ENCODE measurements around the gene ZMIZ1.

The ZMIZ1 gene

DNA sequence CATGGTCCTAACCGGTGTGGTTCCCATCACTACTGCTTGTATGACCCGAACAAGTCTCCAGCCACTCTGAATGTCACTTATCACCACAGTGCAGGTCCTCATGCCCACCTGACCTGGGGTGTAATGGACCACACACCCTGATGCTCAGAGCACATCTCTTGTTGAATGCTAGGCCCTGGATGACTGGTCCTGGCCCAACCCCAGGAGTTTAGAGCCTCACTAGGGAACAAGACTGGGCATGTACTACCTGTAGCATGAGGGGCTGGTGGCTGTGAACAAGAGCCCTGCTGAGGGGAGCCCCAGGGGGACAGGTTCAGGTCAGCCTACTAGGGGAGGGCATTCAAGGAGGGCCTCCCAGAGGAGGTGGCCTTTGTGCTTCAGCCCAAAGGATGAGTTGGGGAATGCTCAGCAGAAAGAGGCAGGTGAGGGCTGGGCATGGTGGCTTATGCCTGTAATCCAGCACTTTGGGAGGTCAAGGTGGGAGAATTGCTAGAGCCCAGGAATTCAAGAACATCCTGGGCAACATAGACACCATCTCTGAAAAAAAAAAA lies 31.2 kb downstream of the ZMIZ1 start:
- no peak for DNase-seq (ENCODE audit: low spot score)

DNA sequence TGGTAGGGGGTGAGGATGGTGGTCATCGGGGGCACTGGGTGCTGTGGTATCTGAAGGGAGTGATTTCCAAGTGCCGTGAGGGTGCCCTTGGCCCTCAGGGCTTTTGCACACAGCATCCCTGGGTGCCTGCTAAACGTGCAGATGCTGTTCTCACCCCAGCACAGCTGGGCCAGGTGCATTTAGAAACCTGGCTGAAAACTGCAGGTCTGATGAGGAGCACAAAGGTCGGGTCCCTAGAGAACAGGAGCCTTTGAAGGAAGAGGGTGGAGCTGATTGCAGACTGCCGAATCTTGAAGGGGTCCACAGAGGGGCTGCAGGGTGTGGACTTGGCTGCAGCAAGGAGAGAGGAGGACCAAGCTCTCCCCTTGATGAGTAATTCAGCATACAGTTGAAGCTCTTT lies 32.0 kb downstream of the ZMIZ1 start:
- no peak for DNase-seq (ENCODE audit: low spot score)

DNA sequence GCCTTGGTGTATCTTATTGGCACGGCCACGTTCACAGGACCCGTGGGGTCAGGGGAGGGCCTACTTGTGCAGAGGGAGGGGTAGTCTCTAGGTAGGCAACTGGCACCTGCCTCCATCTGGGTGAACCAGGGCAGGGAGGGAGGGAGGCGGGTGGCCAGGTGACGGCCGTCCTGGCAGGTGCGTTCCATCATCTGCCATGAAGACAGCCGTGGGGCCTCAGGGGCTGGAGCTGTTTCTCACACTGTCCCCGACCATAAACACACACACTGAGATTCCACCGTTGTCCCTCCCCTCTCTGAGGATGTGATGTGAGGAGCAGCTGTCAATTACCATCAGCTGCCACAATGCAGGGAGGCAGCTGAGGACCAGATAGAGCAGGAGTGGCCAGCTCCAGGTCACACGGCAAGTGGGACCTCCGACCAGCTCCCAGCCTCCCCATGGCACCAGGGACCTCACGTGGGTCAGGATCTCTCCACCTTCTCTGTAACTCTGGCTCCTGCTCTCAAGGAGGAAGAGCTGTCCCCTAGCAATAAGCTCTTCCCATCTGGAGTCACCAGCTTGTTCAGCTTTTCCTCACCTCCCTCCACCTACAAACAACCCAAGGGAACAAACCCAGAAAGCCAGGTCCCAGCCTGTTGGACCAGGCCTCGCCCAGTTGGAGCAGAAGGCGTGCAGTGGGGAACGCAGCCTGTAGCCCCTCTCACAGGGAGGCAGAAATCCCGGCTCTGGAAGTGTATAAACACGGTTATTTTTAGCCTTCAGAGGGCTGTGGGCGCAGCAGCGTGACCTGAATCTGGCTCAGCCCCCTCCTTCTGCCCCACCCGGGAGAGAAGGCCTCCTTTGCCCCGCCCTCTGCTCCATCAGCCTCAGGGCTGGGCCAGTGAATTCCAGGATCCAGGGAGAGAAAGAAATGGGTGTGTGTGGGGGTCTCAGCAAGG lies 33.1 kb downstream of the ZMIZ1 start:
- DNase-seq (ENCODE audit: low spot score), result peak; percentile 20

DNA sequence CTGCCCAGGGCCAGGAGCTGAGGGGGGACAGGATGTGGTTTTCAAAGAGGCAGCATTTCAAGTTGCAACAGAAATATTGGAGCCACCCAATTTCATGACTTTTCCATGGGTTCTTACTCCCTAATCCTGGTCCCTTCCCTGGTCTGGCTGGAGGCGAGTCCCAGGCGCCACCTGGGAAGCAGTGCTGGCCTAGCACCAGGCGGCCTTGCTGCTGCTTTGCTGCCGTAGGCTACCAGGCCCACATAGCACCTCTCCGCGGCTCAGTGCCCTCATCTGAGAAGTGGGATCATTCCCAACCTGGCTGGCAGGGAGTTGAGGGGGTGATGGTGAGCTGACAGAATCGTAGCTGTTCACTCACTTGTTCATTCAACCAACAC lies 33.7 kb downstream of the ZMIZ1 start:
- DNase-seq (ENCODE audit: low spot score), result no peak

DNA sequence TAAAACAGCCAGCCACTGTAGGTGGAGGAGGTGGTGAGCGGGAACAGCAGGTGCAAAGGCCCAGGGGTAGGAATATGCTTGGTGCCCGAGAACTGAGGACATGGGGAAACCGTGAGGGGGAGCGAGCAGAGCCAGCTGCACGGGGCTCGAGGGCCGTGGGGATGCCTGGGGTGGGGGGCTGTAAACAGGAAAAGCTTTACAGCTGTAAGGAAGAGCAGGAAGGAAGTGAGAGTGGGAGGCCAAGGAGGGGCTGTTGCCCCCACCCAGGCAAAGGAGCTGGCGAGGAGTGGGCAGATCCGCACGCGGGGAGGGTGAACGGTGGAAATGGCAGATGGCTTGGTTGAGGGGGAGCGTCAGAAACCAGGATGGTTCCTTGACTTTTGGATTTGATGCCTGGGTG lies 34.4 kb downstream of the ZMIZ1 start:
- DNase-seq (ENCODE audit: low spot score), result no peak

DNA sequence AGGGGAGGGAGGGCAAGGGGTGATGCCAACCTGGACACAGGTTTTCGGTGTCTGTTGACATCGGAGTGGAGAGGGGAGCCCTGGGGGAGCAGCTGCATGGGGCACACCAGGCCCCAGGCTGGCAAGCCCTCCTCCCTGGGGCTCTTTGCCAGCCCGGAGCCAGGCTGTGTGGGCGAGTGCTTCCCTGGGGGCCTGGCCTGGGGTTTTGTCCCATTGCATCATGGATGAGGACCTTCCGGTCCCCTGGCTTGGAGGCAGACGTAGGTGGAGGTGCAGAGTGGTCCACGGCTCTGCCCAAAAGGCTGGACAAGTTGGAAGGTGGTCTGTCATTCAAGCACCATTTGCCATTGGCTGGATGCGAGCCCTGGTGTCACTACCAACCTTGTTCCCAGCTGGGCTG lies 34.8 kb downstream of the ZMIZ1 start:
- DNase-seq (ENCODE audit: low spot score), result no peak

DNA sequence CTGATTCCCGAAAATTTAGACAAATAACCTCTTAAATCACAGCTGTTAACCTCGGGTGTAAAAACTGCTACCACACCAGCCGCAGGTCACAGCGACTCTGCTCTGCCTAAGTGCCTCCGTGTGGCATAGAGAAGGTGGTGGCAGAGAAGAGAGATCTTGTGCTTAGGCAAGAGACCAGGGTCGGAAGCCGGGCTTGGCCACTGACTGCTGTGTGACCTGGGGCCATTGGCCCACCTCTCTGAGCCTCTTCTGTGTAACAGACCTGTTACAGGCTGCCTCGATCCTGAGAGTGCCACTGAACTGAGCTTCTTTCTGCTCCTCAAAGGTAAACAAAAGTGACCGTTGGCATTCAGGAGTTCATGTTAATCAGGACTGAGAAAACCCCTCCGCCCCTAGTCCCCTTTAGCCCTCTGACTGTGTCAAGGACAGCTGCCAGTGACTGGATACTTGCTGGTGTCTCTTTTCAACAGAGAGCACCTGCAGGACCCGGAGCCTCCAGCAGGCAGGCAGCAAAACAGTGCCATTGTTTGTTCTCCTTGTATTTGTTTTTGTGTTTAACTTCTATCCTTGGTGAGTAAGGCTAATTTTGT lies 36.5 kb downstream of the ZMIZ1 start:
- DNase-seq (ENCODE audit: low spot score), result no peak

DNA sequence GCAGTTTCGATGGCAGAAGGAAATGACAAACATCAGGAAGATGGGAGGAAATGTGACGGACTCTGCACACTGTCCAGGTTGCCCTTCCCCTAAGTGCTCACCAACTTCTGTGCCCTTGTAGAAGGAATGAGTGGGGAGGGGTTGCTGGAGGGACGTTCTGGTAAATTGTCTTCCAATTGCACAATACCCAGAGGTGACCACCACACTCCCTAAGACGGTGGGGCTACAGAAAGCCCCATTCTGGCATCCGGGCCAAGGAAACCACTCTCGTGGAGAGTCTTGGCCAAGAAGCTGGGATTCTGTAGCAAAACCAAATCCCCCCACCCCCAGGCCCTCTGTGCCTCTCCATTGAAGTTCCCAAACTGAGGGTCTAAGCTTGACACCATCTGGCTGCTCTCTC lies 37.1 kb downstream of the ZMIZ1 start:
- no peak for DNase-seq (ENCODE audit: low spot score)

DNA sequence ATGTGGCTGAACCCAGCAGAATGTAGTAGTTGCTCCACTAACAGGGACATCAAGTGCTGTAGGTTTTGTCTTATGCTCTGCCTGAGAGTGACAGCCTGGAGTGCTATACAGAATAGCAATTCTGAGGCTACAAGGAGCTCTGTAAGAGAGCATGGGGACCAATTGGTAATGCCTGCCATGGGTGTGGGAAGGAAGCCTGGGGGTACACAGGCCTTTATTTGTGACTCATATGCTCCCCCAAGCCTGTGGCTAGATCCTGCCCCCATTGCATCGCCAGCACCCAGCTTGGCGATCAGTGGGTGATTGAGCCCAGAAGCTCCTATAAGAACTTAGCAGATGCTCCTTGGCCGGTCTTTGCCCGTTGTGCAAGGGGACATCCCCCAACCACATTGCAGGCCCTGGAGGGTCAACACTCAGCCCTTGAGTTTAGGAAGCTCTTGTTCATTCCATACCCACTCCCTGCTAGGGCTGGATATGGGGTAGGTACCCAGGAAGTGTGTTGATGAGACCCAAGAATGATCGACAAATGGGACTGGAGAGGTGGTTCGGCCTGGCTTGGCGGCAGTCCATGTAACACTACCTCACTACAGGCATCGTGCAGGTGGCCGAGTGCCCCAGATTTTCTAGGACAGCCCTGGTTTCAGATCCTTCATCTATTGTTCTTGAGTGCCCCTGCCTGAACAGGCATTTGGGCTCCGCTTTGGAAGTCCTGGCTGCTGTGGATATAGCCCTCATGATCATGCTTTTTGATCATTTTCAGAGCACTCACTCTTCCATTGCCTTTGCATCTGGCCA lies 37.7 kb downstream of the ZMIZ1 start:
- DNase-seq (ENCODE audit: low spot score), result no peak

DNA sequence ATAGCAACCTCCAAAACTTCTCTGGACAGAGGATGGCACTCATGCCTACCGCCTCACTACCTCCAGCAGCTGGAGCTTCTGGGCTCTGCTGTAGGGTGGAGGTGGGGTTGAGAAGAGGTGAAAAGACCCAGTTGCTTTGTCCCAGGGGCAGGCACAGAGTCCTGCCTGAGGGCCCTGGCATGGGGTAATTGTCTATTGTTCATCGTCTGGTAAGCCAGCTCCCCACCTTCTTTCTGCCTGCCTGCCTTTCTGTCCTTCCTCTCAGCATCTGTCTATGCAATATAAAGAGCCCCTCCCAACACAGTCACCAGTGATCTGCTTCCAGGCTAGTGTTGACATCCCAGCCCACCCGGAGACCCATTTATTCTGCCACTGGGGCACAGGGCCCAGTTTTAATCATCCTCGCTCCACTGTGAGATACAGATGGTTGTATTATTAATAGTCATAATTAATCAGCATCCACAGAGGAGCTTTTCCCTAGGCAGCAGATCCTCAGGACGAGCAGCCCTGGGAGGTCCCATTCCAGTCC lies 39.0 kb downstream of the ZMIZ1 start:
- no peak for DNase-seq (ENCODE audit: low spot score)

DNA sequence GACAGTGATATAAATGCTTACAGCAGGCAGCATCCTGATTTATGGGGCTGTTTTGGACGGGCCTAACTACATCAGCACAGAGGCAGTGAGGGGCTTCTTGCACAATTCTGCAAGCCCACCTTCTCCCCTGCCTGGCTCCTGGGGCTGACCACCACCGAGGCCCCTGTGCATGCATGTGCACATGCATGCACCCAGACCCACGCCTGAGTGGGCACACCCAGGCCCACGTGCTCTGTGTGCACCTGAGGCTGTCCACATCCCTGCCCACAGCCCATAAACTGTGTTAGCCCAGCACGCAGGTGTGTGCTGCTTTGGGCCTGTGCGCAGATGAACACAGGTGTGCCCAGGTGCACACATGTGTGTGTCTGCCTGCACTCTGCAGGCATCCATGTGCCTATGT lies 40.0 kb downstream of the ZMIZ1 start:
- no peak for DNase-seq (ENCODE audit: low spot score)

DNA sequence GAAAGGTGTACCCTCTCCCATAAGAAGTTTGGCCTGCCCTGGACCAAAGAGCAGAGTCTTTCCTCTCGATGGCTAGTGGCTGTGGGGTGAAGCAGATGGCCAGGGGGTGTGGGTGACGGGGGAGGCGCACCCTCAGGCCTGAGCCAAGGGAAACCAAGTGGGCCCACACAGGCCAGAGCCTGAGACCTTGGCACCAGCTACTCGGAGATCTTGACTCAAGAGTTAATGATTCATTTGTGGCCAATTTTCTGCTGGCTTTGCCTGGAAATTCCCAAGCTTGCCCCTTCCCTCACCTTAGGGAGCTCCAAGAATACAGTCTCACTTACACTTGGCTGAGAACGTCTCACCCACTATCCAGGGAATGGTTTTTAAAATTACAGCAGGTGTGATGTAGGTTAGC lies 42.7 kb downstream of the ZMIZ1 start:
- DNase-seq (ENCODE audit: low spot score), result no peak

DNA sequence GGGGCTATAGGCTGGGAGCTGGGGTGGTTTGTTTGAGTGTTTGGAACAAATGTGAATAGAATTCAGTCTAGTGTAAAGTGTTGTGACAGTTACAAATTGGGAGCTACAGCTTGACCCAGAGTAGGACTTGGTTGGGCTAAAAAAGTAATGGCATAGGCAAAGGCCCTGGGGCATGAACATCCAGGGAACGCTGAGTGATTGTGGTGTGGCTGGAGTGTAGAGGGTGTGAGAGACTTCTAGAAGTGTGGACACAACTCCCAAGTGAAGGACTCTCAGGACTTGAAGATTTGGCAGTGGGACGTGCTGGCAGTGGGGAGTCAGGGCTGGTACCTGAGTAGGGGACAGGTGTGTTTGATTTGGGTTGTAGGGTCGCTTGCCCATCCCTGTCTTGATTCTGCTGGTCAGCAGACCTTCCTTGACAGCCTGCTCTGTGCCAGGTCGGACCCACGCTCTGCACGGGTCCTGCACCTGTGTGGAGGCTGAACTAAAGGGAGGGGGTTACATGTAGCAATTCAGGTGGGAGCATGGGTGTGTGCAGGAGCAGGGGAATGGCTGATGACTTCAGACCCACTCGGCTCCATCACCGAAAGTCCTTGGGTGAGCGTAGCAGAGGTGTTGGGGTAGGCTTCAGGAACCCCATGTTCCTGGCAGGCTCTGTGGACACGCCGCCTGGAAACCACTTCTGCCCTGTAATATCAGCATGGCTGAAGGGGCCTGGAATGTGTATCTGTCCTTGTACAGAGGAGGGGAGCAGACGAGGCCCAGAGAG lies 43.3 kb downstream of the ZMIZ1 start:
- no peak for DNase-seq (ENCODE audit: low spot score)

DNA sequence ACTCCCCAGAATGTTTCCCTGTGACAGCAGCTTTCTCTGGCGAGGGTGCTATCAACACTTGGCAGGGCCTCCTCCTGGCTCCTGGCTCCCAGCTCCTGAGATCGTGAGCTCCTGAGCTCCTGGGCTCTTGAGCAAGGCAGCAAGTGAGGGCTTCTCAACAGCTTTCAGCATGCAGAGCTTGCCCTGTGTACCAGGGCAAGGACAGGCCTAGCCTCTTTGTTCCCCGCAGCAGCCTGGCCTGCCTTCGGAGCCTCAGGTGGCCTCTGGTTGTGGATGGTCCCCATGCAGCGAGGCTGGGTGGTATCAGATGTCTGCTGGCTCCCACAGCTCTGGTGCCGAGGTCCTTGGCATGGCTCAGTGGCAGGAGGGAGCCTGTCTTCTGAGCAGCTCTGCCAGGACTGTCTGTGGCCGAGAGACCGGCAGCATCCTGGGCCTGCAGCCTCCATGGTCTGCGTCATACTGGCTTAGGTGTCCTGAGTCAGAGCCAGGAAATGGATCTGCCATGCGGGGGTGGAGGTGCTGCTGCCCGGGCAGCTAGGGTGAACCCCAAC lies 44.2 kb downstream of the ZMIZ1 start:
- no peak for DNase-seq (ENCODE audit: low spot score)

DNA sequence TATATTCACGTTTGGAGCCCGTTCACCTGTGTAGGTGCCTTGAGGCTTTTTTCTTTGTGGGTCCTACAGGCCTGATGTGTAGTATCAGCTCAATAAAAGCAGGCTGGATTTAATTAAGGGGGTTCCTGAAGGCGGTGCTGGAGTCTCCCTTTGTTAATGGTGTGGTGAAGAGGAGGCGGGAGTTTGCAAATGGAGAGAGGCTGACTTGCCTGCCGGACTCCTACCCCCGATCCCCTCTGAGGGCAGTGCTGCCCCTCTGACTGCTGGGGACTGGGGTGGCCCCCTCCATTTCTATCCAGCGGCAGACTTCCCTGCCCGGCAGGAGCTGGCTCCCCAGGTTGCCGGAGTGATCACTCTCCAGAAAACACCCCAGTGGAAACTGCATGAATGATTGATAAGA lies 45.1 kb downstream of the ZMIZ1 start:
- no peak for DNase-seq (ENCODE audit: low spot score)

DNA sequence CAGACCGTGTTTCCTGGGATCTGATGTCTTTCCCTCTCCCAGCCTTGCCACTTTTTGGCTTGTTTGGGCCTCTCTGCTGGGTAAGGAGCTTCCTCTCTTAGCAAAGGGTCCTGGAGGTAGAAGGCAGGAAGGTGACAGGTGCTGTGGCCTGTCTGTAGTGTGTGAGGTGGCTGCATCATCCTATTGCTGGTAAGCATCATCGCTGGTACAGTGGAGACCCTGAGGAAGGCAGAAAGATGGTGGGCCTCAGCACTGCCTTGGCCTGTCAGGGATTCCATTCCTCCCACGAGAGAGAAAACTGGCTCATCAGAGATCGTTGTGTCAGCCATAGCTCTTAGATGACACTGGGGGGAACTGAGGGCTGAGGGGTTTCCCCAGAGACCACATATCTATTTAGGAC lies 46.5 kb downstream of the ZMIZ1 start:
- DNase-seq (ENCODE audit: low spot score), result no peak

DNA sequence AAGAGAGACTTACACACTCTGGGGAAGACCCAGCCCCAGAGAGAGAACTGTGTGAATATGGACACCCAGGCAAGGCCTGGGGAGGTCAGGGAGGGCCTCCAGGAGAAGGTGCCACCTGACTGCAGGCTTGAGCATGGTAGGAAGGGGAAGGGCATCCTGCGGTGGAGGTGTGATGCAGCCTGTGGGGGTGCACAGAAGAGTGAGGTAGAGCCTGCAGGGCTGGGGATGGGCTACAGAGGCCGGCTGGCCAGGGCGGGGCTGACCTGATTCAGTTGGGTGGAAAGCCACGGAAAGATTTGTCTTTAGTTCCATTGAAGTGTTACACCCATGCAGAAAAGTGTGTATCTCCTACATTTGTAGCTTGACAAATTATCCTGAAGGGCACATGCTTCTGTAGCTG lies 47.6 kb downstream of the ZMIZ1 start:
- no peak for DNase-seq (ENCODE audit: low spot score)

DNA sequence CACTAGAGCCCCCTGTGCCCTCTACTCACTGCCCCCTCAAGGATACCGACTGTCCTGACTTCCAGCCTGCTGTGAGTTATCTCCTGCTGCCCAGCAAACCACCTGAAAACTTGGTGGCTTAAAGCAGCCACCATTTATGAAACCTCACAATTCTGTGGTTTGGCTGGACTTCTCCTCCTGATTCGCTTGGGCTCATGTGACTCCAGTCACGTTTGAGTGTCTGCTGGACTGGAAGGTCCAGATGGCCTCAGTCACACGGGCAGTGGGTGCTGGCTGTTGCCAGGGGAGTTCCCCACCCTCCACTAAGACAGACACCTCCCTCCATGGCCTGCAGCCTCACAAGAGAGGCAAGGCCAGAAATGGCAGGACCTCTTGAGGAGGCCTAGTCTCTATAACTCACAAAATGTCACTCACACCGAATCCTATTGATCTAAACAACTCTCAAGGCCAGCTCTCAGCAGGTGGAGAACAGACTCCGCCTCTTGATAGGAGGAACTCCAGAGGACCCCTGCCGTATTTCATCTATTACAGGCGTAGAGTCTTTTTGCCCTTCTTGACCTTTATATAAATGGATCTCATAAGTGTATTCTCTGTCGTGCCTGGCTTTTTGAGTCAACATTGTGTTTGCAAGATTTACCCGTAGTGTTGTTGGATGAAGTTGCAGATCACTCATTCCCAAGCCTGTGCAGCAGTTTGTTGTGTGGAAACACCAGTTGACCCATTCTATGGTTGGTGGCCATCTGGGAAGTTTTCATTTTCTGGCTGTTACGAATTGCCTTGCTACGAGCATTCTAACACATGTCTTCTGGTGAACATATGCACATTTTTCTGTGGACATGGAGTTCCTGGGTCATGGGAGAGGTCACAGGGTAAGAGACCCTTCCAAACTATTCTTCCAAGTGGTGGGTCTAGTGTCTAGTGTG lies 48.3 kb downstream of the ZMIZ1 start:
- no peak for DNase-seq (ENCODE audit: low spot score)

DNA sequence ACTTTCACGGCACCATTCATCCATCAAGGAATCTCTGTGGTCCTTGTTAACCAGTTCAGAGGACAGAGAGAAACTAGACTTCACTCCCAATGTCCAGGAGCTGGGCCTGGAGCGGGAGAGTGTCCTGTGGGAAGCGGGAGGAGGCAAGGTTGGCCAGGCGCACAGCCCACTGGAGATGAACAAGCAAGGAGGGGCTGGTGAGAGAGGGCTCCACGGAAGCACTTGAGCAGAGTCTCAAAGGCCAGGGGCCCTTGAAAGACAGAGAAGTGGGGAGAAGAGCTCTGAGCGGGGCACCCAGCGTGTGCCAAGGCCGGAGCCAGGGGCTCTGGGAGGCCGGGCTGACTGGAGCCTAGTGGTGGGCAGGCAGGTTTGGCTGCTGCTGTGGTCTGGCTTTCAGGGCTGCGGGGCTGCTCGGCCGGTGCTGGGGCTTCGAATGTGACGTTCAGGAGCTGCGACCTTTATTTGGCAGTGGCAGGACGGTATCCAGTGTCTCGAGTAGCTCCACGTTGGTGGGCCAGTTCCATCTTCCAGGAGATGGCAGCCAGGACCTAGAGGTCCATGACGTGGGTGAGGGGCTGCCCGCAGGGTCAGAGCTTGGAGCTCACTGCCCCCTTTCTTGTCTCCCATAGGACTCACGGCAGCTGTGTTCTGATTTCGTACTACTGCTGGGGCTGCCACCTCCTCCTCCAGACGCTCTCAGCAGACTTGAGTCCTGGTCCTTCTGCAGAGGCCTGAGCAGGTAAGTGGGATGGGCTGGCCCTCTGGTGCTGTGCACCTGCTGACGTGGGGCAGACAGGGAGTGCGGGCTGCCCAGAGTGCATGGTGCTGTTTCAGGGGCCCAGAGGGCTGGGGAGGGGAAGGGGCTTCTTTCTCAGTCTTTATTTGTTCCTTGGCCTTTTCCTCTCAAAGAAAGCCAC lies 49.8 kb downstream of the ZMIZ1 start:
- DNase-seq (ENCODE audit: low spot score), result no peak

All from COLO829 (cell line).